GM12891 (cell line): ENCODE measurements around the gene SLC50A1.

Experiments used
- PAX5 ChIP-seq: IDR thresholded peaks from 2 replicates; pipeline ENCODE4 v1.6.1; 2011; ENCODE audit warnings: low read length, moderate library complexity, mild to moderate bottlenecking; ENCODE audit not compliant: insufficient read depth, severe bottlenecking
- POLR2A ChIP-seq: IDR thresholded peaks from 2 replicates; pipeline ENCODE4 v1.6.1; 2011; ENCODE audit warnings: low read depth, low read length, control low read depth
- POLR2AphosphoS5 ChIP-seq: IDR thresholded peaks from 2 replicates; pipeline ENCODE4 v1.6.1; 2011; ENCODE audit warnings: low read depth, low read length, control low read depth
- SPI1 ChIP-seq: IDR thresholded peaks from 2 replicates; pipeline ENCODE4 v1.6.1; 2011; ENCODE audit warnings: low read depth, low read length, control low read depth

DNA sequence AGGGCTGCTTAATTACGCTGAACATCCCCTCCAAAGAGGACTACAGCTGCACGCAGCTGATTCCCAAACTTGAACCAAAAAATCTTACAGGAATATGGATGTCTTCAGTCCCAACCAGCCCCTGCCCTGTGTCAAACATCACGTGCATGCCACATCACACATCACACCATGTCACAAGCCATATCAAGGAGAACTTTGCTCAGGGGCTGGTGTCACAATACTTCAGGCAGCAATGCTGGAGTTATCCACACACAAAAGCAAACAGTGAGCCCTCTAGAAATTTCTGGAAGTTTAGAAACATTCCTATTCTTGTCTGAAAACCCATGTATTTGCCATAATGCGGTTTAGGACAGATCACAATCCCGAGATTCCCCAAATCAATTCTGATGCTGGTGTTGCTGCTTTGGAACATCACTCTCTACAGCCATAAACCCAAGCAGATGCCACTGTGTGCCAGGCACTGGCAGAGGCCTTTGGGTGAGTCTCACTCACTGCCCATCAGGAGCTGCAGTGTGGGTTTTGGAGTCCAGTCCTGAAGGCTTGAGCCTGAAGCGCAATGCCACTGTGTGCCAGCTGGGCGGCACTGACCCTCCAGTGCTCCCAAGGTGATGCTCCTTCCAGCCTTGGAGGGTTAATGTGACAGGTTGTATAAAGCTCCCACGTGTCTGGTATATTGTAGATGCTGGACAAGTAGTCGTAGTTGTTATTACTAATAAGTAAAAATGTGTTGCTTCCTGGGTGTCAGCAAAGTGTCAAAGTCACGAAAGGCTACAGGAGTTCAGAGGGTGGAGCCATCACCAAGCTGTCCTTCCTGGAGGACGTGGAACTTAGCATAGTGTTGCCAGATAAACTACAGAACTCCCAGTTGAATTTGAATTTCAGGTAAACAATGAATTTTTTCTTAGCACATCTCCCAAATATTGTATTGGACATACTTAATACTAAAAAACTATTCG lies 28.1 kb upstream of the SLC50A1 start:
- TF ChIP-seq POLR2AphosphoS5 (no peak), POLR2A (no peak), SPI1 (no peak), PAX5 (no peak)
